NCI-H1048 (cell line): ENCODE results near the gene LETM1.

Experiments used
- DNase-seq: peaks from one replicate; lab custom pipeline; 2025; lab: John Stamatoyannopoulos, UW

Gene LETM1

GRCh38 chr4:1872870-1873269, 16.9 kb upstream of the LETM1 start:
- DNase-seq: no peak

GRCh38 chr4:1871471-1872021, 15.6 kb upstream of the LETM1 start:
- no peak for DNase-seq

- peak; percentile 84 for DNase-seq
These were observed 14.9 kb upstream of the LETM1 start, which contains the start of gene NSD2 for GRCh38 chr4:1870578-1871443. Gene NSD2 (plus strand): TSS chr4:1871393. CDS start chr4:1900655, 29,262 bp downstream.

- DNase-seq: peak; percentile 64
These were observed 14.3 kb upstream of the LETM1 start for GRCh38 chr4:1870328-1870577.

GRCh38 chr4:1869530-1870327, 13.8 kb upstream of the LETM1 start:
- no peak for DNase-seq

- no peak for DNase-seq
These were observed 13.0 kb upstream of the LETM1 start for GRCh38 chr4:1868912-1869311.

GRCh38 chr4:1868293-1868692, 12.3 kb upstream of the LETM1 start:
- DNase-seq: no peak

- no peak for DNase-seq
These were observed 10.3 kb upstream of the LETM1 start for GRCh38 chr4:1866189-1866661.

- no peak for DNase-seq
These were observed 8.4 kb upstream of the LETM1 start for GRCh38 chr4:1864076-1865008.

GRCh38 chr4:1863297-1864033, 7.5 kb upstream of the LETM1 start:
- DNase-seq: no peak

GRCh38 chr4:1862961-1863296, 7.0 kb upstream of the LETM1 start:
- no peak for DNase-seq

- no peak for DNase-seq
These were observed 6.3 kb upstream of the LETM1 start for GRCh38 chr4:1862055-1862911.

GRCh38 chr4:1859389-1859753, 3.4 kb upstream of the LETM1 start:
- DNase-seq: no peak

- DNase-seq: no peak
These were observed 2.0 kb upstream of the LETM1 start for GRCh38 chr4:1857931-1858330.

GRCh38 chr4:1856943-1857699, 1.2 kb upstream of the LETM1 start:
- DNase-seq: no peak

GRCh38 chr4:1855333-1856070, 454 bp downstream of the LETM1 start:
- no peak for DNase-seq

GRCh38 chr4:1854752-1855151, 1.2 kb downstream of the LETM1 start:
- no peak for DNase-seq

GRCh38 chr4:1852904-1853623, 2.9 kb downstream of the LETM1 start:
- DNase-seq: no peak
